ENCODE measurements around the gene GFM2.

GFM2 gene

DNA sequence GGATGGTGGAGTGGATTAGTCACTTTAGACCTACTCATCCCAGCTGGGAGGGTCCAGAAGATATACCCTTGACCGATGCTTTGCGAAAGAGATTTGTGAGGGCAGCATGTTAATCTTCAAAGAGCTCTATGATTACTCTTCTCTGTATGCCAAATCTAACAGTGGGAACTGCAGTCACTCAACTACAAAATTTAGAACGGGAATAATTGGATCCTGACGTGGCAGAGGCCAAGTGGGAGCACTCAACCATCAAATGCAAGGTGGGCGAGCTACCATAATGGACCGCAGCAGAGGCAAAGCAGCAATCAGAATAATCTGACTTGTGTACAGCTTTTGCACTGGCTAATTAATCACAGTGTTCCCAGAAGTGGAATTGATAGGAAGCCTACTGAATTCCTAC lies 20.5 kb upstream of the GFM2 start:
- no peaks in the 10 kb centered on the region for H3K27me3 Mint-ChIP-seq (ENCODE audit: low read depth, poor library complexity)
- DNase-seq = no peak
- TF ChIP-seq, protein P1, sequence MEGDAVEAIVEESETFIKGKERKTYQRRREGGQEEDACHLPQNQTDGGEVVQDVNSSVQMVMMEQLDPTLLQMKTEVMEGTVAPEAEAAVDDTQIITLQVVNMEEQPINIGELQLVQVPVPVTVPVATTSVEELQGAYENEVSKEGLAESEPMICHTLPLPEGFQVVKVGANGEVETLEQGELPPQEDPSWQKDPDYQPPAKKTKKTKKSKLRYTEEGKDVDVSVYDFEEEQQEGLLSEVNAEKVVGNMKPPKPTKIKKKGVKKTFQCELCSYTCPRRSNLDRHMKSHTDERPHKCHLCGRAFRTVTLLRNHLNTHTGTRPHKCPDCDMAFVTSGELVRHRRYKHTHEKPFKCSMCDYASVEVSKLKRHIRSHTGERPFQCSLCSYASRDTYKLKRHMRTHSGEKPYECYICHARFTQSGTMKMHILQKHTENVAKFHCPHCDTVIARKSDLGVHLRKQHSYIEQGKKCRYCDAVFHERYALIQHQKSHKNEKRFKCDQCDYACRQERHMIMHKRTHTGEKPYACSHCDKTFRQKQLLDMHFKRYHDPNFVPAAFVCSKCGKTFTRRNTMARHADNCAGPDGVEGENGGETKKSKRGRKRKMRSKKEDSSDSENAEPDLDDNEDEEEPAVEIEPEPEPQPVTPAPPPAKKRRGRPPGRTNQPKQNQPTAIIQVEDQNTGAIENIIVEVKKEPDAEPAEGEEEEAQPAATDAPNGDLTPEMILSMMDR (IDR thresholded peaks at IDR 0.05) = no peak
- peaks cover 78% of the 10 kb centered on the region for H3K36me3 Mint-ChIP-seq (ENCODE audit: low read depth)
- H3K27ac Mint-ChIP-seq = no peak overlapping the region
- H3K4me1 Mint-ChIP-seq = no peaks in the 10 kb centered on the region
- peaks cover 14% of the 10 kb centered on the region for H3K9me3 Mint-ChIP-seq
- H3K4me3 Mint-ChIP-seq = no peak overlapping the region

DNA sequence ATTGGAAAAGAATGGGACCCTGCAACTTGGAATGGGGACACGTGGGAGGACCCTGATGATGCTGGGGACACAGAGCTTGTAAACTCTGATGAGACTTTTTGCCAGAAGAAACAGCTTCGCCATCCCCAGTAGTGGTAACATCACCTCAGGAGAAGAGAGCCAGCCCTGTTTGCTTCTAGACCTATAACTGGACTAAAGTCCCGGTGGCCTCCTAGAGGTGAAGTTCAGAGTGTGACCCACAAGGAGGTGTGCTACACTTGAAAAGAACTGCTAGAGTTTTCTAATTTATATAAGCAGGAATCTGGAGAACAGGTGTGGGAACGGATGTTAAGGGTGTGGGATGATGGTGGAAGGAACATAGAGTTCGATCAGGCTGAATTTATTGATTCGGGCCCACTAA lies 19.9 kb upstream of the GFM2 start:
- Mint-ChIP-seq H3K27me3 (ENCODE audit: low read depth, poor library complexity) (no peaks in the 10 kb centered on the region), H3K27ac (no peak overlapping the region), H3K4me3 (no peak overlapping the region), H3K36me3 (ENCODE audit: low read depth) (peaks cover 72% of the 10 kb centered on the region), H3K4me1 (no peaks in the 10 kb centered on the region), H3K9me3 (peaks cover 14% of the 10 kb centered on the region)
- DNase-seq = no peak
- TF ChIP-seq, protein P1 (IDR thresholded peaks at IDR 0.05) = no peak

DNA sequence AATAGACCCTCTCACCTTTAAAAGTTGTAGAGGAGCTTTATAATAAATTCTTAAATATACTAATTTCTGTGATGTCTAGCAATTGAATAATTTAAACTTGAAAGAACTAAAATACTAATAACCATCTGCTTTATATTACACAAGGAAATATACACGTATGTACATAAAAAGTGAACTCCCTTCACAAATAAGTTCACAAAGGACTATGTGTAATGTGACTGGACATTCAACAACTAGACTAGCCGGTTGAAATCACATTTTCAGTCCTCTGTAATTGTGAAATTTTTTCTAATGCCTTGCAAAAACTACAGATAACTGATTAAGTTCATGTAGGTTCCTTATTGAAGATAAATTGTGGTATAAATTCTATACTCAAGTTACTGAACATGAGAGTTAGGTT lies 11.7 kb upstream of the GFM2 start:
- Mint-ChIP-seq H3K4me1 (no peaks in the 10 kb centered on the region), H3K27ac (no peak overlapping the region), H3K27me3 (ENCODE audit: low read depth, poor library complexity) (no peaks in the 10 kb centered on the region), H3K36me3 (ENCODE audit: low read depth) (peaks cover 17% of the 10 kb centered on the region), H3K4me3 (no peak overlapping the region), H3K9me3 (no peaks in the 10 kb centered on the region)
- DNase-seq = no peak
- TF ChIP-seq, protein P1 (IDR thresholded peaks at IDR 0.05) = no peak

DNA sequence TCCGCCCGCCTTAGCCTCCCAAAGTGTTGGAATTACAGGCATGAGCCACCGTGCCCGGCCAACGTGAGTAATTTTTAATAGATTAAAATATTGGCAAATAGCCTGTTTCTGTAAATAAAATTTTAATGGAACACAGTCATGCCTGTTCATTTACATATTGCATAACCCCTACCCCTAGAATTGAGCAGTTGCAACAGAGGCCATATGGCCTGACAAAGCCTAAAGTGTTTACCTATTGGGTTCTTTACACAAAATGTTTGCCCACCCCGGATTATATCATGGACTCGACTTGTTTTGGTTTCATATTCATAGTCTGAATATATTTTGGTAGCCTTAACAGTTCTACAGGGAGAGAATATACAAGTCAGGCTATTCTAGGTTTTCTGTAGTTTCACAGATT lies 5.4 kb upstream of the GFM2 start:
- H3K9me3 Mint-ChIP-seq = no peaks in the 10 kb centered on the region
- peaks cover 11% of the 10 kb centered on the region for H3K4me1 Mint-ChIP-seq
- no peak for DNase-seq
- H3K27me3 Mint-ChIP-seq (ENCODE audit: low read depth, poor library complexity) = no peaks in the 10 kb centered on the region
- H3K36me3 Mint-ChIP-seq (ENCODE audit: low read depth) = peaks cover 55% of the 10 kb centered on the region
- TF ChIP-seq, protein P1 (IDR thresholded peaks at IDR 0.05) = no peak
- H3K27ac Mint-ChIP-seq = no peak overlapping the region
- no peak overlapping the region for H3K4me3 Mint-ChIP-seq

DNA sequence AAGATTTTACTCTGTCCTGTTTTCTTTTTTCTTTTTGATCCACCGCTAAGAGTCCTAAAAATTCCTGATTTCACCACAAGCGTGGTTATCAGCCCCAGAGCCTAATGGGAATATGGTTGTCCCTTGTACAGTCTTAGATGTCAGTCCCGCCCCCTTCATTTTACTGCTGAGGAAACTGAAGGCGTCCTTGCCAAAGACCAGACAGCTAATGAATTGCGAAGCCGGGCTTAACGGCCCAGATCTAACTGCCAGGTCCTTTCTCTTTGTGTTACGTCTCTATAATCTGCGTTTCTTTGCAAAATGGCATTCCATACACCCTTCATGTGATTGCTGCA lies 629 bp upstream of the GFM2 start:
- peaks cover 30% of the 10 kb centered on the region for H3K4me1 Mint-ChIP-seq
- no peaks in the 10 kb centered on the region for H3K27me3 Mint-ChIP-seq (ENCODE audit: low read depth, poor library complexity)
- peak overlapping the region; percentile 100 for H3K4me3 Mint-ChIP-seq
- no peaks in the 10 kb centered on the region for H3K9me3 Mint-ChIP-seq
- peak overlapping the region; percentile 99 for H3K27ac Mint-ChIP-seq
- DNase-seq = peak; percentile 41
- H3K36me3 Mint-ChIP-seq (ENCODE audit: low read depth) = peaks cover 36% of the 10 kb centered on the region
- TF ChIP-seq, protein P1 (IDR thresholded peaks at IDR 0.05) = no peak

DNA sequence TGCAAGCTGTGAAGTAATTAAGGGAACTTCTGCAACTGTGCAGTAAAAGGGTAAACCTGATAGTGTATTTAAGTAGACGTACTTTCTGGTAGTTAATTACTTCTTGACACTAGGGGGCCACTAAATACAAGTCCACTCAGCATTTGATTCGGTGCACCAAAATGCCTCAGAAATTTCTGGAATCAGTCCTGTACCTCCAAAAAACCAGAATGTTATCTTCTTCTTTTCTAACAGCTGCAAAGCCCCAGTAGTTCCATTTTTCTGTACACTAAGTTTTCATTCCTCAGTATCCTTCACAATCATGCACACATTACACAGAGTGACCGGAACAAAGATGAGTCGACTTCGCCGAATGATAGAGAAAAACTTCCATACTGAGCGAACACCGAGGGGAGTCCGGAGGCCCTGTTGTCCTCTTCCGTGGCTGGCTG lies 484 bp downstream of the GFM2 start:
- Mint-ChIP-seq H3K4me1 (peaks cover 30% of the 10 kb centered on the region), H3K27me3 (ENCODE audit: low read depth, poor library complexity) (no peaks in the 10 kb centered on the region), H3K27ac (peak overlapping the region; percentile 99), H3K4me3 (peak overlapping the region; percentile 100), H3K36me3 (ENCODE audit: low read depth) (peaks cover 27% of the 10 kb centered on the region), H3K9me3 (no peaks in the 10 kb centered on the region)
- no peak for DNase-seq
- TF ChIP-seq, protein P1 (IDR thresholded peaks at IDR 0.05) = peak; percentile 41

All from nephron progenitor cell (in vitro differentiated cells).